ENCODE measurements around the gene ARHGEF2. TPM values are rescaled to one million over a fixed set of nuclear protein-coding genes. Genes with fewer than 3 reads are reported as not detected.

The ARHGEF2 gene
- total and polyA plus RNA-seq, 2 of the 13 experiments (the other 11 are each of a cell fraction or from before 2014, with no cell fraction given), result 16.1 to 32.1 TPM

- TF ChIP-seq, protein P1, sequence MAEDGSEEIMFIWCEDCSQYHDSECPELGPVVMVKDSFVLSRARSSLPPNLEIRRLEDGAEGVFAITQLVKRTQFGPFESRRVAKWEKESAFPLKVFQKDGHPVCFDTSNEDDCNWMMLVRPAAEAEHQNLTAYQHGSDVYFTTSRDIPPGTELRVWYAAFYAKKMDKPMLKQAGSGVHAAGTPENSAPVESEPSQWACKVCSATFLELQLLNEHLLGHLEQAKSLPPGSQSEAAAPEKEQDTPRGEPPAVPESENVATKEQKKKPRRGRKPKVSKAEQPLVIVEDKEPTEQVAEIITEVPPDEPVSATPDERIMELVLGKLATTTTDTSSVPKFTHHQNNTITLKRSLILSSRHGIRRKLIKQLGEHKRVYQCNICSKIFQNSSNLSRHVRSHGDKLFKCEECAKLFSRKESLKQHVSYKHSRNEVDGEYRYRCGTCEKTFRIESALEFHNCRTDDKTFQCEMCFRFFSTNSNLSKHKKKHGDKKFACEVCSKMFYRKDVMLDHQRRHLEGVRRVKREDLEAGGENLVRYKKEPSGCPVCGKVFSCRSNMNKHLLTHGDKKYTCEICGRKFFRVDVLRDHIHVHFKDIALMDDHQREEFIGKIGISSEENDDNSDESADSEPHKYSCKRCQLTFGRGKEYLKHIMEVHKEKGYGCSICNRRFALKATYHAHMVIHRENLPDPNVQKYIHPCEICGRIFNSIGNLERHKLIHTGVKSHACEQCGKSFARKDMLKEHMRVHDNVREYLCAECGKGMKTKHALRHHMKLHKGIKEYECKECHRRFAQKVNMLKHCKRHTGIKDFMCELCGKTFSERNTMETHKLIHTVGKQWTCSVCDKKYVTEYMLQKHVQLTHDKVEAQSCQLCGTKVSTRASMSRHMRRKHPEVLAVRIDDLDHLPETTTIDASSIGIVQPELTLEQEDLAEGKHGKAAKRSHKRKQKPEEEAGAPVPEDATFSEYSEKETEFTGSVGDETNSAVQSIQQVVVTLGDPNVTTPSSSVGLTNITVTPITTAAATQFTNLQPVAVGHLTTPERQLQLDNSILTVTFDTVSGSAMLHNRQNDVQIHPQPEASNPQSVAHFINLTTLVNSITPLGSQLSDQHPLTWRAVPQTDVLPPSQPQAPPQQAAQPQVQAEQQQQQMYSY (CRISPR knock-in tag; IDR thresholded peaks at IDR 0.05), result no peak
- TF ChIP-seq JUND (CRISPR knock-in tag; IDR thresholded peaks at IDR 0.05), result no peak
- TF ChIP-seq ZNF563 (CRISPR knock-in tag; IDR thresholded peaks at IDR 0.05), result no peak
- no peak for TF ChIP-seq ZNF816 (CRISPR knock-in tag; IDR thresholded peaks at IDR 0.05; ENCODE audit: borderline replicate concordance)
- no peak for TF ChIP-seq ZBTB7B (CRISPR knock-in tag; IDR thresholded peaks at IDR 0.05)
- TF ChIP-seq ZNF597 (CRISPR knock-in tag; IDR thresholded peaks at IDR 0.05), result no peak
- peak; percentile 13; the same call in 1 of the 2 replicates for TF ChIP-seq ZMYM3 (CRISPR knock-in tag; IDR thresholded peaks at IDR 0.05)
- no peak for TF ChIP-seq ZNF101 (CRISPR knock-in tag; IDR thresholded peaks at IDR 0.05; ENCODE audit: borderline replicate concordance, low read depth)
- TF ChIP-seq KDM2A (CRISPR knock-in tag; IDR thresholded peaks at IDR 0.05; ENCODE audit: borderline replicate concordance, low read depth), result peak; percentile 100
- no peak for TF ChIP-seq KLF6 (CRISPR knock-in tag; IDR thresholded peaks at IDR 0.05)
- TF ChIP-seq MAFG (CRISPR knock-in tag; IDR thresholded peaks at IDR 0.05), result no peak
- no peak for TF ChIP-seq ATF2 (CRISPR knock-in tag; IDR thresholded peaks at IDR 0.05)
- TF ChIP-seq, protein P2, sequence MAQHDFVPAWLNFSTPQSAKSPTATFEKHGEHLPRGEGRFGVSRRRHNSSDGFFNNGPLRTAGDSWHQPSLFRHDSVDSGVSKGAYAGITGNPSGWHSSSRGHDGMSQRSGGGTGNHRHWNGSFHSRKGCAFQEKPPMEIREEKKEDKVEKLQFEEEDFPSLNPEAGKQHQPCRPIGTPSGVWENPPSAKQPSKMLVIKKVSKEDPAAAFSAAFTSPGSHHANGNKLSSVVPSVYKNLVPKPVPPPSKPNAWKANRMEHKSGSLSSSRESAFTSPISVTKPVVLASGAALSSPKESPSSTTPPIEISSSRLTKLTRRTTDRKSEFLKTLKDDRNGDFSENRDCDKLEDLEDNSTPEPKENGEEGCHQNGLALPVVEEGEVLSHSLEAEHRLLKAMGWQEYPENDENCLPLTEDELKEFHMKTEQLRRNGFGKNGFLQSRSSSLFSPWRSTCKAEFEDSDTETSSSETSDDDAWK (CRISPR knock-in tag; IDR thresholded peaks at IDR 0.05), result no peak
- TF ChIP-seq ZKSCAN1 (IDR thresholded peaks at IDR 0.05; ENCODE audit: low read length), result no peak
- TF ChIP-seq U2AF2 (IDR thresholded peaks at IDR 0.05; ENCODE audit: low read depth, low read length), result no peak
- TF ChIP-seq, protein P3, sequence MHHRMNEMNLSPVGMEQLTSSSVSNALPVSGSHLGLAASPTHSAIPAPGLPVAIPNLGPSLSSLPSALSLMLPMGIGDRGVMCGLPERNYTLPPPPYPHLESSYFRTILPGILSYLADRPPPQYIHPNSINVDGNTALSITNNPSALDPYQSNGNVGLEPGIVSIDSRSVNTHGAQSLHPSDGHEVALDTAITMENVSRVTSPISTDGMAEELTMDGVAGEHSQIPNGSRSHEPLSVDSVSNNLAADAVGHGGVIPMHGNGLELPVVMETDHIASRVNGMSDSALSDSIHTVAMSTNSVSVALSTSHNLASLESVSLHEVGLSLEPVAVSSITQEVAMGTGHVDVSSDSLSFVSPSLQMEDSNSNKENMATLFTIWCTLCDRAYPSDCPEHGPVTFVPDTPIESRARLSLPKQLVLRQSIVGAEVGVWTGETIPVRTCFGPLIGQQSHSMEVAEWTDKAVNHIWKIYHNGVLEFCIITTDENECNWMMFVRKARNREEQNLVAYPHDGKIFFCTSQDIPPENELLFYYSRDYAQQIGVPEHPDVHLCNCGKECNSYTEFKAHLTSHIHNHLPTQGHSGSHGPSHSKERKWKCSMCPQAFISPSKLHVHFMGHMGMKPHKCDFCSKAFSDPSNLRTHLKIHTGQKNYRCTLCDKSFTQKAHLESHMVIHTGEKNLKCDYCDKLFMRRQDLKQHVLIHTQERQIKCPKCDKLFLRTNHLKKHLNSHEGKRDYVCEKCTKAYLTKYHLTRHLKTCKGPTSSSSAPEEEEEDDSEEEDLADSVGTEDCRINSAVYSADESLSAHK (CRISPR knock-in tag; IDR thresholded peaks at IDR 0.05; ENCODE audit: borderline replicate concordance), result no peak
- no peak for TF ChIP-seq CHD4 (IDR thresholded peaks at IDR 0.05; ENCODE audit: borderline replicate concordance, low read length)
- TF ChIP-seq ZNF383 (CRISPR knock-in tag; IDR thresholded peaks at IDR 0.05; ENCODE audit: borderline replicate concordance), result no peak
Observed at GRCh38 chr1:155911156-155912055, 66.9 kb downstream of the ARHGEF2 start, which contains the start of gene RIT1 (continued).

Data from HepG2 (cell line).